ENCODE measurements around the gene MYRIP. TPM values are rescaled to one million over a fixed set of nuclear protein-coding genes. Genes with fewer than 3 reads are reported as not detected.
"Not testable (repeated sequence)": the region's sequence is repeated elsewhere in the genome, so short reads cannot be mapped to it uniquely, and the experiment has no call there.

The MYRIP gene
- total RNA-seq, 1 experiment from 2014 or later = not detected

- POLR2A ChIA-PET (ENCODE audit: unreplicated experiment) = no interaction called here
- Histone ChIP-seq H3K4me2 (ENCODE audit: low read length) (no peak overlapping the region), H4K20me1 (ENCODE audit: low read length) (no peaks in the 10 kb centered on the region), H3F3A (ENCODE audit: low read length, unreplicated experiment) (no peaks in the 10 kb centered on the region), H3K9me2 (replicated peaks; ENCODE audit: low read length) (no peaks in the 10 kb centered on the region), H3K27ac (ENCODE audit: low read length) (no peak overlapping the region), H3K4me3 (ENCODE audit: low read length) (no peak overlapping the region), H3K9me3 (ENCODE audit: low read length) (no peaks in the 10 kb centered on the region), H3K27me3 (ENCODE audit: low read length) (no peaks in the 10 kb centered on the region; the same call in 1 of the 2 replicates), H3K9ac (ENCODE audit: low read length) (no peak overlapping the region), H3K36me3 (ENCODE audit: low read depth, low read length) (no peaks in the 10 kb centered on the region), H3K4me1 (ENCODE audit: insufficient read depth, low read length) (no peaks in the 10 kb centered on the region), H2AFZ (ENCODE audit: low read length) (no peak overlapping the region), H3K79me2 (ENCODE audit: low read length) (no peaks in the 10 kb centered on the region)
- no peak for TF ChIP-seq EZH2phosphoT487 (IDR thresholded peaks at IDR 0.05; ENCODE audit: borderline replicate concordance, low read length)
- no peak for TF ChIP-seq EZH2 (IDR thresholded peaks at IDR 0.05; ENCODE audit: low read length, unreplicated experiment)
- no peak for TF ChIP-seq CTCF (conservative IDR thresholded peaks at IDR 0.05; ENCODE audit: low read depth, low read length)
- CTCF ChIA-PET = no interaction called here
- no peak for ATAC-seq
- no peak for DNase-seq
- no TSS peak for BruUV-seq (replicated peaks)
- intact Hi-C loops (cut with micrococcal nuclease) = no loop called here
Measured at GRCh38 chr3:39766433-39766832, 43.0 kb upstream of the MYRIP start.

GRCh38 chr3:39766909-39767308 lies 42.5 kb upstream of the MYRIP start:
- H3K27me3 ChIP-seq (ENCODE audit: low read length); BruUV-seq (replicated peaks); H3K4me2 ChIP-seq (ENCODE audit: low read length); ATAC-seq; H2AFZ ChIP-seq (ENCODE audit: low read length); H4K20me1 ChIP-seq (ENCODE audit: low read length); intact Hi-C loops (cut with micrococcal nuclease); H3K27ac ChIP-seq (ENCODE audit: low read length); H3K9me3 ChIP-seq (ENCODE audit: low read length); H3F3A ChIP-seq (ENCODE audit: low read length, unreplicated experiment); H3K4me3 ChIP-seq (ENCODE audit: low read length); DNase-seq; H3K9me2 ChIP-seq (replicated peaks; ENCODE audit: low read length); H3K36me3 ChIP-seq (ENCODE audit: low read depth, low read length); H3K9ac ChIP-seq (ENCODE audit: low read length); POLR2A ChIA-PET (ENCODE audit: unreplicated experiment); H3K79me2 ChIP-seq (ENCODE audit: low read length); H3K4me1 ChIP-seq (ENCODE audit: insufficient read depth, low read length); CTCF ChIA-PET: not testable (repeated sequence)

GRCh38 chr3:39778168-39778567 lies 31.2 kb upstream of the MYRIP start:
- H2AFZ ChIP-seq (ENCODE audit: low read length); H3K9ac ChIP-seq (ENCODE audit: low read length); H3K4me1 ChIP-seq (ENCODE audit: insufficient read depth, low read length); H3K4me3 ChIP-seq (ENCODE audit: low read length); H3K27ac ChIP-seq (ENCODE audit: low read length); H3K4me2 ChIP-seq (ENCODE audit: low read length); CTCF ChIA-PET; H4K20me1 ChIP-seq (ENCODE audit: low read length); H3K9me3 ChIP-seq (ENCODE audit: low read length); H3K9me2 ChIP-seq (replicated peaks; ENCODE audit: low read length); BruUV-seq (replicated peaks); H3F3A ChIP-seq (ENCODE audit: low read length, unreplicated experiment); POLR2A ChIA-PET (ENCODE audit: unreplicated experiment); H3K36me3 ChIP-seq (ENCODE audit: low read depth, low read length); DNase-seq; intact Hi-C loops (cut with micrococcal nuclease); ATAC-seq; H3K79me2 ChIP-seq (ENCODE audit: low read length): not testable (repeated sequence)
- H3K27me3 ChIP-seq (ENCODE audit: low read length) = peaks cover 27% of the 10 kb centered on the region

GRCh38 chr3:39779511-39780230 lies 29.7 kb upstream of the MYRIP start:
- H3K9me3 ChIP-seq (ENCODE audit: low read length) = 0 out of 2 replicates have a peak, but pooled peaks cover 6% of the 10 kb centered on the region
- no TSS peak for BruUV-seq (replicated peaks)
- H3K9ac ChIP-seq (ENCODE audit: low read length) = no peak overlapping the region
- no peak overlapping the region for H3K27ac ChIP-seq (ENCODE audit: low read length)
- ATAC-seq (no peak), DNase-seq (no peak)
- H3K9me2 ChIP-seq (replicated peaks; ENCODE audit: low read length) = no peaks in the 10 kb centered on the region
- H4K20me1 ChIP-seq (ENCODE audit: low read length) = no peaks in the 10 kb centered on the region
- intact Hi-C loops (cut with micrococcal nuclease) = no loop called here
- TF ChIP-seq CTCF (conservative IDR thresholded peaks at IDR 0.05; ENCODE audit: low read depth, low read length) = no peak
- TF ChIP-seq EZH2 (IDR thresholded peaks at IDR 0.05; ENCODE audit: low read length, unreplicated experiment) = no peak
- TF ChIP-seq EZH2phosphoT487 (IDR thresholded peaks at IDR 0.05; ENCODE audit: borderline replicate concordance, low read length) = no peak
- no peaks in the 10 kb centered on the region for H3F3A ChIP-seq (ENCODE audit: low read length, unreplicated experiment)
- H3K4me1 ChIP-seq (ENCODE audit: insufficient read depth, low read length) = no peaks in the 10 kb centered on the region
- no peaks in the 10 kb centered on the region for H3K79me2 ChIP-seq (ENCODE audit: low read length)
- no peak overlapping the region for H2AFZ ChIP-seq (ENCODE audit: low read length)
- CTCF ChIA-PET = no interaction called here
- no peak overlapping the region for H3K4me3 ChIP-seq (ENCODE audit: low read length)
- POLR2A ChIA-PET (ENCODE audit: unreplicated experiment) = no interaction called here
- peaks cover 32% of the 10 kb centered on the region for H3K27me3 ChIP-seq (ENCODE audit: low read length)
- no peak overlapping the region for H3K4me2 ChIP-seq (ENCODE audit: low read length)
- no peaks in the 10 kb centered on the region for H3K36me3 ChIP-seq (ENCODE audit: low read depth, low read length)
